ENCODE results near the gene CDRT4.

DNA sequence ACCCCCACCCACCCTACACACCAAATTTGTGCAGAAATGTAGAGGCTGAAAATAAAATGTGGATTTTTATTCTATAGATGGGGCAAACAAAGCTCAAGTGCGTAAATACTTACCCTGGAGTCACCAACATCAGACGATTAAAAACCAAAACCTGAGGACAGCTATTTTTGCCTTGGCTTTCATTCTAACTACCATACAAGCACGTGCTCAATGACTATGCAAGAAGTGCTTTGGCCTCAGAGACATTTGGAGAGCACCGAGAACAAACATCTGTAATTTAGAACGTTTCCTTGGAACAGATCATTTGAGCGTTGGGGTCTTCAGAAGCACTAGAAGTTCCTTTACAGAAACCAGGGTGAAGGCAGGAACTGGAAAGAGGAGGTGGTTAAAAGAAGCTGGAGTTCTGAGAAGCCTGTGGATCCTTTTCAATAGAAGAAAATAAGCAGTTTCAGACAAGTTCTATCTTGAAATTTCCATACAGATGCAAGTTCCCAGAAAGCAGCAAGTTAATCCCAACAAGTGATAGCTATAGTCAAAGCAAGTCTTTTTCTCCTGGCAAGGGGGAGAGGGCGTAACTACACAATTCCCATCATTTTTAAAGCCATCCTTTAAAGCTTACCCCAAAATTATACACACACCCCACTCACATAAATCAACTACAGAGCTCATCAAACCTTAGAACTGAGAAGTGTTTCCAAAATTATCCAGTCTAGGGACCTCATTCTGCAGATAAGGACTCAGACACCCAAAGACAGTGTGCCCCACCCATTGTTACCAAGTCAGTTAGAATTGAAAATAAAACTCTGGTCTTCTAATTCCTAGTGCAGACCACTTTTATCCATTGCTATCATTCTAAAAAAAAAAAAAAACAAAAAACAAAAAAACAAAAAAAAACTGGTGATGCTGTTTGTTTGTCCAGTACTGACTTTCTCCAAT is 29.6 kb upstream of the CDRT4 start:
- TF ChIP-seq, protein P1, sequence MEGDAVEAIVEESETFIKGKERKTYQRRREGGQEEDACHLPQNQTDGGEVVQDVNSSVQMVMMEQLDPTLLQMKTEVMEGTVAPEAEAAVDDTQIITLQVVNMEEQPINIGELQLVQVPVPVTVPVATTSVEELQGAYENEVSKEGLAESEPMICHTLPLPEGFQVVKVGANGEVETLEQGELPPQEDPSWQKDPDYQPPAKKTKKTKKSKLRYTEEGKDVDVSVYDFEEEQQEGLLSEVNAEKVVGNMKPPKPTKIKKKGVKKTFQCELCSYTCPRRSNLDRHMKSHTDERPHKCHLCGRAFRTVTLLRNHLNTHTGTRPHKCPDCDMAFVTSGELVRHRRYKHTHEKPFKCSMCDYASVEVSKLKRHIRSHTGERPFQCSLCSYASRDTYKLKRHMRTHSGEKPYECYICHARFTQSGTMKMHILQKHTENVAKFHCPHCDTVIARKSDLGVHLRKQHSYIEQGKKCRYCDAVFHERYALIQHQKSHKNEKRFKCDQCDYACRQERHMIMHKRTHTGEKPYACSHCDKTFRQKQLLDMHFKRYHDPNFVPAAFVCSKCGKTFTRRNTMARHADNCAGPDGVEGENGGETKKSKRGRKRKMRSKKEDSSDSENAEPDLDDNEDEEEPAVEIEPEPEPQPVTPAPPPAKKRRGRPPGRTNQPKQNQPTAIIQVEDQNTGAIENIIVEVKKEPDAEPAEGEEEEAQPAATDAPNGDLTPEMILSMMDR (IDR thresholded peaks at IDR 0.05; ENCODE audit: insufficient read depth, low read length, poor library complexity, severe bottlenecking): no peak
- no peak for TF ChIP-seq EZH2phosphoT487 (conservative IDR thresholded peaks at IDR 0.05; ENCODE audit: low read length)
